Kidney capillary endothelial cell (primary cell): Measurements from ENCODE around the gene GALNT8.

Experiments
- DNase-seq: peaks from one replicate; pipeline ENCODE4 v3.0.0-alpha.2; 2018; ENCODE audit warnings: low spot score

GALNT8 gene

GRCh38 chr12:4796694-4797482 is 76.7 kb downstream of the GALNT8 start:
- peak; percentile 50 for DNase-seq

- DNase-seq = no peak
Measured at GRCh38 chr12:4800555-4800954, 80.4 kb downstream of the GALNT8 start.

GRCh38 chr12:4802841-4803240 is 82.6 kb downstream of the GALNT8 start:
- no peak for DNase-seq

GRCh38 chr12:4806439-4807115 is 86.4 kb downstream of the GALNT8 start:
- no peak for DNase-seq

- DNase-seq = no peak
Measured at GRCh38 chr12:4807116-4807783, 87.0 kb downstream of the GALNT8 start.

- DNase-seq = no peak
Measured at GRCh38 chr12:4807813-4808212, 87.6 kb downstream of the GALNT8 start.

GRCh38 chr12:4809013-4809448 is 88.8 kb downstream of the GALNT8 start:
- DNase-seq = no peak

GRCh38 chr12:4809449-4810218 is 89.4 kb downstream of the GALNT8 start:
- DNase-seq = no peak

- DNase-seq = no peak
Measured at GRCh38 chr12:4810219-4810671, 90.0 kb downstream of the GALNT8 start.

GRCh38 chr12:4812624-4813327 is 92.6 kb downstream of the GALNT8 start:
- no peak for DNase-seq

- DNase-seq = no peak
Measured at GRCh38 chr12:4813741-4814140, 93.5 kb downstream of the GALNT8 start.

GRCh38 chr12:4814485-4814884 is 94.3 kb downstream of the GALNT8 start:
- peak; percentile 60 for DNase-seq

- DNase-seq = no peak
Measured at GRCh38 chr12:4816744-4817525, 96.7 kb downstream of the GALNT8 start.

- no peak for DNase-seq
Measured at GRCh38 chr12:4817880-4818279, 97.7 kb downstream of the GALNT8 start.

- no peak for DNase-seq
Measured at GRCh38 chr12:4819654-4820053, 99.5 kb downstream of the GALNT8 start.

GRCh38 chr12:4820971-4821370 is 100.8 kb downstream of the GALNT8 start:
- no peak for DNase-seq
